ENCODE data around the gene CHML. TPM values are rescaled to one million over a fixed set of nuclear protein-coding genes. Genes with fewer than 3 reads are reported as not detected.

The CHML gene
- total RNA-seq, 1 donor from 2014 or later = 8.2 TPM

DNA sequence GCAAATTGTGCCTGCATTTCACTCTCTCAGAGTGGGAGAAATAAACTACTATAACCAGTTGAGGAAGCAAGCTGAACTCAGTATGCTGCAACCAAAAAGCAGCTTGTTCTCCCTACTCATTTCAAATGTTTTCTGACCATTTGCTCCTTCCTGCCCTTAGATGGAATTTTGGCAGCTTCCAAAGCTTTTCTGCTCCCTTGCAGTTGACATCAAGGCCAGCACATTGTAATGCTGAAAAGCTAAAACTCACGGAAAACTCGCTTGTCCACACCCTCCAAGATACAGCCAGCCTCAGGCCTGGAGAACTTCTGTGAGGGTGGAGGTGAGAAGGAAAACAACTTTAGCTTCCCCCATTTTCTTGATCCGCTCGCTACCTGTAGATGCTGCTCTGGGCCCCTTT lies 5.0 kb upstream of the CHML start:
- intact Hi-C loops (cut with micrococcal nuclease) = no loop called here
- Histone ChIP-seq H3K27ac (replicated peaks) (no peak overlapping the region), H3K4me3 (no peak overlapping the region), H3K27me3 (ENCODE audit: low read depth) (no peaks in the 10 kb centered on the region), H3K4me1 (peaks cover 6% of the 10 kb centered on the region), H3K36me3 (no peaks in the 10 kb centered on the region), H3K9me3 (replicated peaks) (peaks cover 24% of the 10 kb centered on the region)
- DNase-seq = no peak
- TF ChIP-seq, protein P1, sequence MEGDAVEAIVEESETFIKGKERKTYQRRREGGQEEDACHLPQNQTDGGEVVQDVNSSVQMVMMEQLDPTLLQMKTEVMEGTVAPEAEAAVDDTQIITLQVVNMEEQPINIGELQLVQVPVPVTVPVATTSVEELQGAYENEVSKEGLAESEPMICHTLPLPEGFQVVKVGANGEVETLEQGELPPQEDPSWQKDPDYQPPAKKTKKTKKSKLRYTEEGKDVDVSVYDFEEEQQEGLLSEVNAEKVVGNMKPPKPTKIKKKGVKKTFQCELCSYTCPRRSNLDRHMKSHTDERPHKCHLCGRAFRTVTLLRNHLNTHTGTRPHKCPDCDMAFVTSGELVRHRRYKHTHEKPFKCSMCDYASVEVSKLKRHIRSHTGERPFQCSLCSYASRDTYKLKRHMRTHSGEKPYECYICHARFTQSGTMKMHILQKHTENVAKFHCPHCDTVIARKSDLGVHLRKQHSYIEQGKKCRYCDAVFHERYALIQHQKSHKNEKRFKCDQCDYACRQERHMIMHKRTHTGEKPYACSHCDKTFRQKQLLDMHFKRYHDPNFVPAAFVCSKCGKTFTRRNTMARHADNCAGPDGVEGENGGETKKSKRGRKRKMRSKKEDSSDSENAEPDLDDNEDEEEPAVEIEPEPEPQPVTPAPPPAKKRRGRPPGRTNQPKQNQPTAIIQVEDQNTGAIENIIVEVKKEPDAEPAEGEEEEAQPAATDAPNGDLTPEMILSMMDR (IDR thresholded peaks at IDR 0.05; ENCODE audit: borderline replicate concordance) = no peak

DNA sequence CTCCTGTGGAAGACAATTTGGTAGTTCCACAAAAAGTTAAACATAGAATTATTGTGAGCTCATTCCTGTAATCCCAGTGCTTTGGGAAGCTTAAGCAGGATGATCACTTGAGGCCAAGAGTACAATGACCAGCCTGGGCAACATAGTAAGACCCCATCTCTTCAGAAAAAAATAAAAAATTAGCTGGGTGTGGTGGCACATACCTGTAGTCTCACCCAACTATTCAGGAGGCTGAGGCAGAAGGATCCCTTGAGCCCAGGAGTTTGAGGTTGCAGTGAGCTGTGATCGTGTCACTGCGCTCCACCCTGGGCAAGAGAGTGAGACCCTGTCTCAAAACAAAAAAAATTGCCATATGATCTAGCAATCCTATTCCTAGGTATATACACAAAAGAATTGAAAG lies 4.1 kb upstream of the CHML start:
- Histone ChIP-seq H3K9me3 (replicated peaks) (peaks cover 24% of the 10 kb centered on the region), H3K4me3 (no peak overlapping the region), H3K4me1 (peaks cover 12% of the 10 kb centered on the region), H3K27me3 (ENCODE audit: low read depth) (no peaks in the 10 kb centered on the region), H3K36me3 (no peaks in the 10 kb centered on the region), H3K27ac (replicated peaks) (no peak overlapping the region)
- TF ChIP-seq, protein P1 (IDR thresholded peaks at IDR 0.05; ENCODE audit: borderline replicate concordance) = no peak
- intact Hi-C loops (cut with micrococcal nuclease) = no loop called here
- DNase-seq = no peak

DNA sequence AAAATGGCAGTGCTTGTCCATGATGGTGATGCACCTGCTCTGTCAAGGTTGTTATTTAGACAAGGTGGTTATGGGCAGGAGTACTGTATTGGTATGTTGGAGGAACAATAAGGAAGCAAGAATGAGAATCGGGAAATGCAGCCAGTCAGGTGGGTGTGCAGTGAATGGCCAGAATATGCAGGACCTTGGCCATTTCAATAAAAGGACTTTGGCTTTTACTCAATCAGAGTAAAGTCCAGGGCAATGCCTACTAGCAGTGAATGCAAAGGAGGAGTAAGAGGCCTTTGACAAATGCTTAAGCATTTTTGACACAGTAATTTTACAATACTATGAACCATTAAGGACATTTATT lies 2.4 kb upstream of the CHML start:
- no peak for DNase-seq
- intact Hi-C loops (cut with micrococcal nuclease) = no loop called here
- TF ChIP-seq, protein P1 (IDR thresholded peaks at IDR 0.05; ENCODE audit: borderline replicate concordance) = no peak

DNA sequence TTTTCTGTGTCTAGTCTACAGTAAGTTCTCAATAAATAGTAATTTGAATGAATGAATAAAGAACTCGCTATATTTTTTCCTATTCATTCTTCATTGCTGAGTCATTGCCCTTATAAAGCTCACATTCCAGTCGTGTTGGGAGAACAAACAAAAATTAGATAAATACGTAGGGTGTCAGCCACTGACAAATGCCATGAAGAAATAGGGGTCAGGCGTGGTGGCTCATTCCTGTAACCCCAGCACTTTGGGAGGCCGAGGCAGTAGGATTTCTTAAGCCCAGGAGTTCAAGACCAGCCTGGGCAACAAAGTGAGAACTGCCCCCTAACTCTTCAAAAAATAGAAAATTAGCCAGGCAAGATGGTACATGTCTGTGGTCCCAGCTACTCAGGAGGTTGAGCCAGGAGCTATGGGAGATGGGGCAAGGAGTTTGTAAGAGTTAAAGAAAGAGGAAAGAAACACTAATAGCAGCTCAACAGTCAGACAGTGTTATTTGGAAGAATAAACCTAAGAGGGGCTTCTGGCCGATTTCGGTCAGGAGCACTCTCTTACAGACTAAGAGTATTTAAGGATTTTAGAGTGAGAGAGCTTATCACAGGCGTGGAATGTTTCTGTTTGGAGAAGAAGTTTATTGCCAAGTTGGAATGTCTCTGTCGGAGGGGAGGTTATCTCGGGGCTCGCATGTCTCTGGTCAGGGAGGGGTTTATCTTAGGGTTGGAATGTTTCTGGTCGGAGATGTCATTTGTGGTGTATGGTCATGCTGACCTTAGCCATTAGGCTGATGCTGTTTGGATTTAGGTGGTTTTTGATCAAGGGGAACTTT lies 1.8 kb upstream of the CHML start:
- Histone ChIP-seq H3K27ac (replicated peaks) (no peak overlapping the region), H3K4me3 (no peak overlapping the region), H3K36me3 (no peaks in the 10 kb centered on the region), H3K27me3 (ENCODE audit: low read depth) (no peaks in the 10 kb centered on the region), H3K9me3 (replicated peaks) (peaks cover 21% of the 10 kb centered on the region), H3K4me1 (peaks cover 26% of the 10 kb centered on the region)
- intact Hi-C loops (cut with micrococcal nuclease) = no loop called here
- TF ChIP-seq, protein P1 (IDR thresholded peaks at IDR 0.05; ENCODE audit: borderline replicate concordance) = no peak
- DNase-seq = no peak

More for the DNA sequence above, 2.4 kb upstream of the CHML start:
- no peaks in the 10 kb centered on the region for H3K36me3 ChIP-seq
- H3K9me3 ChIP-seq (replicated peaks) = peaks cover 21% of the 10 kb centered on the region
- no peak overlapping the region for H3K4me3 ChIP-seq
- no peaks in the 10 kb centered on the region for H3K27me3 ChIP-seq (ENCODE audit: low read depth)
- no peak overlapping the region for H3K27ac ChIP-seq (replicated peaks)
- peaks cover 26% of the 10 kb centered on the region for H3K4me1 ChIP-seq

DNA sequence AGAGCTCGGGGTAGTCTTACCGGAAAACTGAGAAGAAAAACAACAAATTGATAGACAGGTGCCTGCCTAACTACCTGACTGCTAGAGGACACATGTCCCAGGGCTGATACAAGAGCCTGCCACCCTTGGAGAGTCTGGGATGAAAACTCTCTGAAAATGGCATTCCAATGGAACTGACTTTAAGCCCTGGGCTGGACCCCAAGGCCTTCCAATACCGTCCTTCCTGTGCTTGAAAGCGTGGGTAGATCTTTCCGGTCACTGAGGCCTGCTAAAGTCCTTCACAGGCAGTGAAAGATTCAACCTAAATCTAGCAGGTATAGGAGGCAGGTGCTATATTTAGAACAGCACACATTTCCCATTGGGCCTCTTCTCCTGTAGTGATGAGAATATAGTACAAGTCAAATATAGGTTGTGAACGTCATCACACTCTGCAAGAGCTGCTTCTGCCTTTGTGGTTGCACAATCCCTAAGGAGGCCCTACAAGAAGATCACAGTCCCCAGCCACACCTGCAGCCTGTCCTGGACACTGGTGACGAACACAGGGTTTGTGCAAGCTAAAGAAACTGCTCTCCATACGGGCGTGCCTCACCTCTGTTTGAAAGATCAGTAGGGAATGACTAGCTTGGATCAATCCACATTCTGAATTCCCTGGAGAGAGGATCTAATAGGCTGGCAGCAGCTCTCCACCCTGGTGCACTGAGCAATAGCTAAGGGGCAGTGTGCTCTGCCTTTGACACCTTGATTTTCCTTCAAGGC lies 876 bp upstream of the CHML start:
- TF ChIP-seq, protein P1 (IDR thresholded peaks at IDR 0.05; ENCODE audit: borderline replicate concordance) = no peak
- Histone ChIP-seq H3K9me3 (replicated peaks) (peaks cover 21% of the 10 kb centered on the region), H3K27ac (replicated peaks) (peak overlapping the region; percentile 77), H3K4me3 (peak overlapping the region; percentile 75), H3K27me3 (ENCODE audit: low read depth) (no peaks in the 10 kb centered on the region), H3K36me3 (no peaks in the 10 kb centered on the region), H3K4me1 (peaks cover 26% of the 10 kb centered on the region)
- no peak for DNase-seq
- intact Hi-C loops (cut with micrococcal nuclease) = no loop called here

Data from left ventricle myocardium inferior (tissue), 1 donor.